Measurements from ENCODE around the gene TUSC2.

Gene TUSC2

DNA sequence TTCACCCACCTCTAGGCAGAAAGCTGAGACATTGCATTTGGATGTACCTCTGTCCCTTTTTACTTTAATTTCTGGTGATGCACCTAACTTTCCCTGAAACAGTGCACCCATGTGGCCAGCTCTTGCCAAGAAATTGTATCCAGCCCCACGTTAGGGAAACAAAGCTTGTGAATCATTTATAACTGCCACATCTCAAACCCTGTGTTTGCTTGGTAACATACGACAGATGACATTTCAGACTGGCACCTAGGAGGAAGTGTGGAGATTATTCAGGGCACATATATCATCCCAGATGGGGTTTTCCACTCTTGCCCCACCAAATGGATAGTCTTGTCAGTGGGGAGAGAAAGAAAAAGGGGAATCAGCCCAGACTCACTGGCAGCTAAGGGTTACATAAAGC lies 24.8 kb upstream of the TUSC2 start:
- TF ChIP-seq, protein P1, sequence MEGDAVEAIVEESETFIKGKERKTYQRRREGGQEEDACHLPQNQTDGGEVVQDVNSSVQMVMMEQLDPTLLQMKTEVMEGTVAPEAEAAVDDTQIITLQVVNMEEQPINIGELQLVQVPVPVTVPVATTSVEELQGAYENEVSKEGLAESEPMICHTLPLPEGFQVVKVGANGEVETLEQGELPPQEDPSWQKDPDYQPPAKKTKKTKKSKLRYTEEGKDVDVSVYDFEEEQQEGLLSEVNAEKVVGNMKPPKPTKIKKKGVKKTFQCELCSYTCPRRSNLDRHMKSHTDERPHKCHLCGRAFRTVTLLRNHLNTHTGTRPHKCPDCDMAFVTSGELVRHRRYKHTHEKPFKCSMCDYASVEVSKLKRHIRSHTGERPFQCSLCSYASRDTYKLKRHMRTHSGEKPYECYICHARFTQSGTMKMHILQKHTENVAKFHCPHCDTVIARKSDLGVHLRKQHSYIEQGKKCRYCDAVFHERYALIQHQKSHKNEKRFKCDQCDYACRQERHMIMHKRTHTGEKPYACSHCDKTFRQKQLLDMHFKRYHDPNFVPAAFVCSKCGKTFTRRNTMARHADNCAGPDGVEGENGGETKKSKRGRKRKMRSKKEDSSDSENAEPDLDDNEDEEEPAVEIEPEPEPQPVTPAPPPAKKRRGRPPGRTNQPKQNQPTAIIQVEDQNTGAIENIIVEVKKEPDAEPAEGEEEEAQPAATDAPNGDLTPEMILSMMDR (IDR thresholded peaks at IDR 0.05) = peak; percentile 35; the same call in 1 of the 2 replicates

DNA sequence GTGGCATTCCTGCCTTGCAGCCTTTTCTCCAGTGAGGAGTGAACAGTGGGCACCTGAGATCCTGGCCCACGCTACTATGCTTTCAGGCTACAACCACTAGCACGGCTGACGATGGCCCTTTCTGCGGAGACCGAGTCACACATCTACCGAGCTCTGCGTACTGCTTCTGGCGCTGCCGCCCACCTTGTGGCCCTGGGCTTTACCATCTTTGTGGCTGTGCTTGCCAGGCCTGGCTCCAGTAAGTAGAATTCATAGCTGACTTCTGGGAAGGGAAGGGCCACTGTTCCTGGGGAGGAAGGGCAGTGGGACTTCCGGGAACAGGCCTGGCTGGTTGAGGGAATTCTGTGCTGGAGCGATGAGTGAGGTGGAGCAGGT lies 23.3 kb upstream of the TUSC2 start:
- TF ChIP-seq, protein P1 (IDR thresholded peaks at IDR 0.05) = no peak

DNA sequence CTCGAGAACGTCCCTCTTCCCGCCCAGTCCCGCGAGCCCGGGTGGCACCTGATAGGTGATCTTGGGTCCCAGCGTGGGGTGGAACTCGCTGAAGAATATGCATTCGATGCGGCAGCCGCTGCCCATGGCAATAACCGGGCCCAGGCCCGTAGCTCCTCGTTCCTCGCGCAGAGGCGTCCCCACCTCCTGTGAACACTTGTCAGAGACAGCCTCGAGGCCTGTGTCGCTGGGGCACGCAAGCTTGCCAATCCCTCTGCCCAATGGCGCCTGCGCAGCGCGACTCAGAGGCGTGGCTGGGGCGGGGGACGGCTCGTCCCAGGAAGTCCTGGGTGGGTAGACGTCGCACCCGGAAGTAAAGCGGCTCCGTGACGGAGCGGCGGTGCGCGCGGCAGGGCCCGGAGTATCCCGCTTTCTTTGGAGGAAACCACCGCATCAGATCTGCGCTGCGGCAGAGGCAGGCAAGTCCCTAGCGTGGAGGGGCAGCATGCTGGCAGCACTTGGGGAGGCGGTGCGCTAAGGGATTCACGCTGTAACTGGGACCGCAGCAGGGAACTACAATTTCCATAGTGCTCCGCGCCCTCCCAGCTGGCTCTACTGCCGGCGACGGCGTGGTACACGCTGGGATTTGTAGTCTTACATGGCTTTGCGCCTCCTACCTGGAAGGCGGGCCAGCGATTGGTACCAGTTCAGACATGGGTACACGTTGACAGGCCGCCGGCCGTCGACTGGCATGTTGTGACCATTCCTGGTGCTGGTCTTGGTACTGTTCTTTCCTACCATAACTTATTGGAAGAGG lies 22.7 kb upstream of the TUSC2 start, which contains the start of the genes CYB561D2 and NPRL2:
CYB561D2 (plus strand) TSS at position 336 of the 796 bp plus-strand sequence. CDS start 572 bp downstream, outside the sequence.
NPRL2 (minus strand) TSS at position 249 of the 796 bp plus-strand sequence; CDS start at position 126, 123 bp downstream.
- TF ChIP-seq, protein P1 (IDR thresholded peaks at IDR 0.05) = no peak

DNA sequence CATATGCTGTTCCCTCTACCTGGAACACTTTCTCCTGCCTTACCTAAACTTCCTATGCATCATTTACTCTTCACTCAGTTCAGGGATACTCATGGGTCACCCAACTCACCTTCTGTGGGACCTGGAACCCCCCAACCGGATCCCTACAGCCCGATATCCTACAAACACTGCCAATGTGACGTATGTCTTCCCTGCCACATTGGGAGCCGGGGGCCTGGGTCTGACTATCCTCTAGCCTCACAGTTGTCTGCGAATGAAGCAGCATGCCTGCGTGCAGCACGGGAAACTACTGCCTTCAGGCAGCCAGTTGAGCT lies 22.1 kb upstream of the TUSC2 start:
- TF ChIP-seq, protein P1 (IDR thresholded peaks at IDR 0.05) = no peak

DNA sequence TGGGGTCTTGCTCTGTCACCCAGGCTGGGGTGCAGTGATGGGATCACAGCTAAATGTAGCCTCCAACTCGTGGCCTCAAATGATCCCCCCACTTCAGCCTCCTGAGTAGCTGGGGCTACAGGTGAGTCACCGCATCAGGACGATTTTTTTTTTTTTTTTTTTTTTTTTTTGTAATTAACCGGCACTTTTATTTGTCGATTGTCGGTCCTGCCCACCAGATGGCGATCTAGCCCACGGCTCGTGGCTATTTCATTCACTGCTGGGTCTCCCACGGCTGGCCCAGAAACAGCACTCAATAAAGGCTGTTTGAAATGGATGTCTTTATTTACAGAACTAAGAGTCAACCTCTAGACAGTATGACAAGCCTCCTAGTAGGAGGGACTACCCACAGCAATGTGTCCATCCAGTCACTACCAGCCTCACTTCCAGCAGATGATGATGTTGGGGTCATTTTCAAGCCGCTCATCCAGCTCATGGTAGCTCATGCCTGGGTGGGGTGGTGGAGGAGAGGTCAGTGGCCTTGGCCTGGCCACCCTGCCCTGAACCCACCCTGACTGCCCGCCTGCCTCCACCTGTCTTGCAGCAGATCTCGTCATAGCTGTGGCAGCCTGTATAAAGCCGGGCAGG lies 19.3 kb upstream of the TUSC2 start:
- TF ChIP-seq, protein P1 (IDR thresholded peaks at IDR 0.05) = peak; percentile 62

DNA sequence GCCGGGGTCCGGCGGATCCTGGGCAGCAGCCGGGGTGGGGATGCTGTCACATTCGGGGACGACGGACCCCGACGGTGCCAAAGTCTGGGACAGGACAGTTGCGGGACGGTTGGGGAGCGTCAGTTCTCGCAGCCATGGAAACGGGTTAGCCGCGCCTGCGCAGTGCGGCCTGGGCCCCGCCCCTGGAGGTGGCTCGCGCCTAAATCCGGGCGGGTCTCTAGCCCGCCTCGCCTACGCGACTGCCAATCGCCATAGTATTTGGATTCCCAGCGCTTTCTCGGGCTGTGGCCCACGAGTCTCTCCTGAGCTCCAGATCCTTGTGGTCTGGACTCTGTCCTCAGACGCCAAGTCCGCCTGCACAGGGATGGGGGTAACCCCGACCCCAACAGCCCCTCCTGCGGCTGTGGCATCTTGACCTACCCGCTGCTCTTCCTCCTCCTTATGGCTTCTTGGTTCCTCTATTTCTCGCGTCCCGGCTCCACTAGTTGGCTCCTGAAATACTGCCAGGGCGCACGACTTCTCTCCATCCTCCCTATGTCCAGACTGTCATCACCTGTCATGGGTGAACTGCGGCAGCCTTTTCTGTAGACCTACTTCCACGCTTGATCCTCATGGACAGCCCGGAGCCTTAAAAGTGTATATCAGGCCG lies 17.7 kb upstream of the TUSC2 start, which contains the start of gene ZMYND10:
ZMYND10 (minus strand) TSS at position 147 of the 649 bp plus-strand sequence. CDS start 153 bp downstream, outside the sequence.
- TF ChIP-seq, protein P1 (IDR thresholded peaks at IDR 0.05) = no peak

DNA sequence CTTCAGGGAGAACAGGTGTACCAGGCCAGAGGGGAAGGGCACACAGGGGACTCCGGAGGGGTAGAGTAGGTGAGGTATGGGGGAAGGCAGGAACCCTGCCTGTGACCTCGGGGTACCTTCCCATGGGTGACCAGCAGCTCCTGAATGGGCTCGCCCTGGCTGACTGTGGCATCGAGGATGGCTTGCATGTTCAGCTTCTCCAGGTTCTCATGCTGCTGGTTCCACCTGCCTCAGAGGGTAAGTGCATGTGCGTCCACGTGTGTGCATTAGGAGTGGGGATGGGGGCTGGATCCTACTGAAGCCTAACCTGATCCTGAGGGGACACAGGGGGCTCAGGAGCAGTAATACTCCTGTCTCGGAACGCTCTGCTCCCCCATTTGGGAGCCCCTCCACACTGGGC lies 17.0 kb upstream of the TUSC2 start:
- TF ChIP-seq, protein P1 (IDR thresholded peaks at IDR 0.05) = no peak
